Endothelial cell of umbilical vein (primary cell): ENCODE results near the gene IL1R1. TPM values are rescaled to one million over a fixed set of nuclear protein-coding genes. Genes with fewer than 3 reads are reported as not detected.

Experiments
- BruUV-seq: library from RNA; stranded (reverse); fragments of 400-500 nt; replicated peaks from 2 replicates; lab custom pipeline; 2021; lab: Mats Ljungman, UMichigan
- CTCF ChIA-PET: fragments of 300-600, 350-600 bp; sonication (Branson Sonifier 250); formaldehyde crosslinking; loops from one replicate; lab custom pipeline; 2021; ENCODE audit warnings: antibody characterized with exemption, inconsistent platforms; lab: Charles Lee
- POLR2A ChIA-PET: fragments of 300-600, 350-600 bp; sonication (Branson Sonifier 250); formaldehyde crosslinking; loops from one replicate; lab custom pipeline; 2021; ENCODE audit warnings: antibody characterized with exemption, inconsistent platforms; lab: Charles Lee
- DNase-seq: peaks from one replicate; pipeline ENCODE4 v3.0.0-alpha.2; 2011; ENCODE audit warnings: low read depth, low spot score
- FAIRE-seq: peaks from 2 replicates; lab custom pipeline; 2011; peaks lifted over from hg19 to GRCh38; lab: Jason Lieb, UNC
- H2AFZ ChIP-seq: 2 replicates; pipeline ENCODE4 v1.6.0; 2012; ENCODE audit warnings: low read depth, low read length, control low read depth, inconsistent platforms
- H3K27ac ChIP-seq: 2 replicates; pipeline ENCODE4 v1.5.1; 2011; ENCODE audit warnings: low read depth, mild to moderate bottlenecking, control low read depth, low read length, moderate library complexity; ENCODE audit not compliant: insufficient read depth
- H3K27me3 ChIP-seq, 2 experiments: 2 replicates each; pipeline versions ENCODE4 v1.6.0 to v1.6.1; 2011; ENCODE audit warnings: low read length in 2 of 2, mixed read lengths in 1 of 2; ENCODE audit not compliant: control insufficient read depth in 2 of 2, insufficient read depth in 2 of 2
- H3K36me3 ChIP-seq, 2 experiments: 2 replicates in 1 of 2; 3 replicates in 1 of 2; pipeline ENCODE4 v1.5.1; 2011; ENCODE audit warnings: low read length in 2 of 2, mild to moderate bottlenecking in 1 of 2, moderate library complexity in 1 of 2; ENCODE audit not compliant: control insufficient read depth in 2 of 2, insufficient read depth in 2 of 2; ENCODE audit errors: extremely low read depth in 1 of 2
- H3K4me1 ChIP-seq: 3 replicates; pipeline ENCODE4 v1.5.1; 2011; ENCODE audit warnings: mild to moderate bottlenecking, low read length; ENCODE audit not compliant: control insufficient read depth, insufficient read depth; ENCODE audit errors: extremely low read depth
- H3K4me2 ChIP-seq: 2 replicates; pipeline ENCODE4 v1.6.1; 2011; ENCODE audit warnings: low read length, control low read depth, mixed read lengths; ENCODE audit not compliant: insufficient read depth
- H3K4me3 ChIP-seq, 3 experiments: fragments of 200-600 bp in 1 of 3; sonication (generic), shearing (Covaris generic) in 1 of 3; replicated peaks in 1 of 3; 2 replicates each; pipeline ENCODE4 v1.5.1; 2011 to 2016; ENCODE audit warnings: control low read depth in 3 of 3, low read length in 3 of 3, mild to moderate bottlenecking in 2 of 3, inconsistent platforms in 1 of 3, low read depth in 1 of 3, moderate library complexity in 1 of 3; ENCODE audit not compliant: insufficient read depth in 1 of 3
- H3K79me2 ChIP-seq: 2 replicates; pipeline ENCODE4 v1.6.0; 2012; ENCODE audit warnings: low read length, inconsistent platforms; ENCODE audit not compliant: control insufficient read depth, insufficient read depth
- H3K9ac ChIP-seq: replicated peaks from 2 replicates; pipeline ENCODE3; 2011; ENCODE audit warnings: low read length, control low read depth; ENCODE audit not compliant: insufficient read depth; ENCODE audit errors: extremely low read depth
- H3K9me1 ChIP-seq: replicated peaks from 3 replicates; pipeline ENCODE4 v1.6.0; 2011; ENCODE audit warnings: mild to moderate bottlenecking, low read length; ENCODE audit not compliant: control insufficient read depth, insufficient read depth; ENCODE audit errors: extremely low read depth
- H3K9me3 ChIP-seq: replicated peaks from 2 replicates; pipeline ENCODE4 v1.5.1; 2012; ENCODE audit warnings: low read length, inconsistent platforms; ENCODE audit not compliant: control insufficient read depth, insufficient read depth
- H4K20me1 ChIP-seq: replicated peaks from 2 replicates; pipeline ENCODE3; 2011; ENCODE audit warnings: mild to moderate bottlenecking, low read length; ENCODE audit not compliant: control insufficient read depth, insufficient read depth; ENCODE audit errors: extremely low read depth
- CTCF ChIP-seq, 2 donors: IDR thresholded peaks; 1 replicate in 1 of 2; 2 replicates in 1 of 2; pipeline ENCODE4 v1.5.1; 2011; ENCODE audit warnings: low read length in 2 of 2, mild to moderate bottlenecking in 2 of 2, moderate library complexity in 2 of 2, control low read depth in 1 of 2, inconsistent platforms in 1 of 2, low read depth in 1 of 2; ENCODE audit not compliant: insufficient read depth in 1 of 2; ENCODE audit errors: extremely low read depth in 1 of 2
- EZH2 ChIP-seq: IDR thresholded peaks from 2 replicates; pipeline ENCODE4 v1.6.1; 2012; ENCODE audit warnings: borderline replicate concordance, low read depth, mild to moderate bottlenecking, moderate library complexity, low read length, inconsistent platforms; ENCODE audit not compliant: severe bottlenecking
- FOS ChIP-seq: IDR thresholded peaks from 2 replicates; pipeline ENCODE4 v1.6.1; 2011; ENCODE audit warnings: mild to moderate bottlenecking, low read length, moderate library complexity, borderline replicate concordance; ENCODE audit not compliant: insufficient read depth
- GATA2 ChIP-seq: IDR thresholded peaks from 2 replicates; pipeline ENCODE4 v1.7.0; 2011; ENCODE audit warnings: low read depth, mild to moderate bottlenecking, moderate library complexity, mixed read lengths, low read length; ENCODE audit not compliant: insufficient read length, insufficient read depth
- JUN ChIP-seq: IDR thresholded peaks from 2 replicates; pipeline ENCODE4 v1.6.1; 2011; ENCODE audit warnings: borderline replicate concordance, low read depth; ENCODE audit not compliant: insufficient read length, insufficient read depth
- MAX ChIP-seq: IDR thresholded peaks from 2 replicates; pipeline ENCODE4 v1.6.1; 2011; ENCODE audit not compliant: insufficient read depth, insufficient read length
- MYC ChIP-seq: IDR thresholded peaks from one replicate; pipeline ENCODE4 v1.6.1; 2011; ENCODE audit warnings: mild to moderate bottlenecking, low read depth, low read length
- POLR2A ChIP-seq: IDR thresholded peaks from 2 replicates; pipeline ENCODE4 v1.6.1; 2012; ENCODE audit warnings: low read depth, mild to moderate bottlenecking, control low read depth, low read length
- POLR2AphosphoS5 ChIP-seq: IDR thresholded peaks from 2 replicates; pipeline ENCODE4 v1.6.1; 2012; ENCODE audit warnings: low read depth, mild to moderate bottlenecking, control low read depth, low read length, moderate library complexity; ENCODE audit not compliant: insufficient read depth
- dilution Hi-C: fragments of 300-500 bp; cut with MboI; formaldehyde crosslinking; loops from one replicate; pipeline ENCODE4 v1.15.0; 2019; ENCODE audit warnings: low sequenced_read_pairs; ENCODE audit not compliant: extremely low pct_ligation_motif_present
- intact Hi-C: fragments of 100-400 bp; cut with micrococcal nuclease; formaldehyde crosslinking; loops from one replicate; pipeline ENCODE4 v1.10.0; 2022
- polyA plus RNA-seq, 4 experiments: library from polyadenylated mRNA; depleted of rRNA in 3 of 4; stranded (reverse) in 3 of 4; unstranded in 1 of 4; fragments of >200 nt; gene quantifications; 2 replicates each; pipeline versions ENCODE4 v1.2.1 to v1.2.3, GENCODE V29; 2011 to 2012; ENCODE audit warnings: missing spikeins in 1 of 4
- total RNA-seq: library from RNA; stranded (reverse); gene quantifications from 2 replicates; pipeline ENCODE4 v1.2.3, GENCODE V29; 2021

The IL1R1 gene
- total and polyA plus RNA-seq, 2 donors (not counting 3 experiments of a cell fraction or from before 2014, with no cell fraction given) = 5.4 to 5.5 TPM

GRCh38 chr2:102206666-102207341, 64.3 kb downstream of the IL1R1 start:
- ChIA-PET POLR2A (no interaction called here), CTCF (interaction anchor here (1.1 to 1.3 kb wide), 3 partner anchors 9 to 187 kb away, joined by 3 to 4 read pairs (median 3); no protein-coding TSS in a partner anchor)
- H3K4me2 ChIP-seq = no peak overlapping the region
- H2AFZ ChIP-seq = no peak overlapping the region
- no peaks in the 10 kb centered on the region for H4K20me1 ChIP-seq
- intact Hi-C loops = no loop called here
- no peak for FAIRE-seq
- no peaks in the 10 kb centered on the region for H3K9me1 ChIP-seq
- no peaks in the 10 kb centered on the region for H3K36me3 ChIP-seq
- no peak overlapping the region for H3K4me3 ChIP-seq
- no peak overlapping the region for H3K27ac ChIP-seq
- no peak for DNase-seq
- no TSS peak for BruUV-seq
- no peaks in the 10 kb centered on the region for H3K4me1 ChIP-seq
- no peak for TF ChIP-seq POLR2AphosphoS5
- TF ChIP-seq GATA2 = no peak
- no peak for TF ChIP-seq CTCF (IDR thresholded peaks at IDR 0.05; ENCODE audit: extremely low read depth in 1 of 2, insufficient read depth in 1 of 2, low read depth in 1 of 2, low read length in 2 of 2)
- TF ChIP-seq POLR2A = no peak
- TF ChIP-seq MAX = no peak
- TF ChIP-seq MYC = no peak
- no peak for TF ChIP-seq JUN
- no peak for TF ChIP-seq EZH2
- TF ChIP-seq FOS = no peak
- H3K79me2 ChIP-seq = no peaks in the 10 kb centered on the region
- dilution Hi-C loops = no loop called here
- no peaks in the 10 kb centered on the region for H3K27me3 ChIP-seq
- H3K9ac ChIP-seq = no peak overlapping the region
- H3K9me3 ChIP-seq = no peaks in the 10 kb centered on the region
